GM23338 (cell line): Measurements from ENCODE around the gene SMARCA2. TPM values are rescaled to one million over a fixed set of nuclear protein-coding genes. Genes with fewer than 3 reads are reported as not detected.

Experiments
- ATAC-seq: fragments of 200-7000 bp; cut with Tn5 transposase; 3 replicates; pipeline ENCODE4 v1.9.1; 2020
- DNase-seq: peaks from one replicate; pipeline ENCODE4 v3.0.0-alpha.2; 2015; ENCODE audit warnings: low spot score
- H2AFZ ChIP-seq: fragments of 200-600 bp; sonication (generic); 2 replicates; pipeline ENCODE4 v1.8.0; 2016; ENCODE audit warnings: antibody characterized with exemption, mild to moderate bottlenecking, moderate library complexity
- H3F3A ChIP-seq: fragments of 200-600 bp; sonication (generic); replicated peaks from 2 replicates; pipeline ENCODE4 v1.8.0; 2017; ENCODE audit warnings: antibody characterized with exemption, mixed run types, low read depth
- H3K27ac ChIP-seq: fragments of 200-600 bp; sonication (generic); 2 replicates; pipeline ENCODE4 v1.6.1; 2016; ENCODE audit warnings: low read depth
- H3K27me3 ChIP-seq: fragments of 200-600 bp; sonication (generic); 2 replicates; pipeline ENCODE4 v1.8.0; 2016; ENCODE audit warnings: mild to moderate bottlenecking, mixed run types, moderate library complexity; ENCODE audit not compliant: insufficient read depth
- H3K36me3 ChIP-seq: fragments of 200-600 bp; sonication (generic); 2 replicates; pipeline ENCODE4 v1.8.0; 2016; ENCODE audit warnings: mild to moderate bottlenecking; ENCODE audit not compliant: insufficient read depth
- H3K4me1 ChIP-seq: fragments of 200-600 bp; sonication (generic); 2 replicates; pipeline ENCODE4 v1.8.0; 2016; ENCODE audit warnings: mild to moderate bottlenecking, moderate library complexity; ENCODE audit not compliant: insufficient read depth
- H3K4me2 ChIP-seq: fragments of 200-600 bp; sonication (generic); 2 replicates; pipeline ENCODE4 v1.7.1; 2017; ENCODE audit warnings: mixed run types
- H3K4me3 ChIP-seq: fragments of 200-600 bp; sonication (generic); 2 replicates; pipeline ENCODE4 v1.6.1; 2016; ENCODE audit warnings: mixed run types
- H3K79me2 ChIP-seq: fragments of 200-600 bp; sonication (generic); replicated peaks from 2 replicates; pipeline ENCODE4 v1.8.0; 2017; ENCODE audit warnings: mild to moderate bottlenecking; ENCODE audit not compliant: insufficient read depth
- H3K9me2 ChIP-seq: fragments of 200-600 bp; sonication (generic); 2 replicates; pipeline ENCODE4 v1.8.0; 2017; ENCODE audit not compliant: insufficient read depth
- H4K20me1 ChIP-seq: fragments of 200-600 bp; sonication (generic); replicated peaks from 2 replicates; pipeline ENCODE4 v1.8.0; 2017; ENCODE audit warnings: mild to moderate bottlenecking; ENCODE audit not compliant: insufficient read depth
- H3K27ac Mint-ChIP-seq: 2 replicates; pipeline ENCODE4 v1.8.0; 2020; ENCODE audit warnings: inconsistent platforms, mild to moderate bottlenecking, moderate library complexity, mixed read lengths
- H3K27me3 Mint-ChIP-seq: 3 replicates; pipeline ENCODE4 v1.8.0; 2022; ENCODE audit warnings: low read depth, mild to moderate bottlenecking, moderate library complexity, mixed read lengths, inconsistent platforms; ENCODE audit not compliant: insufficient read depth, poor library complexity
- H3K36me3 Mint-ChIP-seq: 3 replicates; pipeline ENCODE4 v1.8.0; 2021; ENCODE audit warnings: low read depth, mild to moderate bottlenecking, inconsistent platforms, moderate library complexity, mixed read lengths
- H3K4me1 Mint-ChIP-seq: 3 replicates; pipeline ENCODE4 v1.8.0; 2020; ENCODE audit warnings: mild to moderate bottlenecking, inconsistent platforms, mixed read lengths
- H3K4me3 Mint-ChIP-seq: 3 replicates; pipeline ENCODE4 v1.8.0; 2021; ENCODE audit warnings: moderate library complexity, mild to moderate bottlenecking, inconsistent platforms, mixed read lengths
- H3K9me3 Mint-ChIP-seq: 3 replicates; pipeline ENCODE4 v1.8.0; 2020; ENCODE audit warnings: moderate library complexity, mild to moderate bottlenecking, inconsistent platforms, mixed read lengths
- CREB1 ChIP-seq: fragments of 250-450 bp; sonication (Bioruptor Pico); IDR thresholded peaks from 2 replicates; pipeline ENCODE4 v1.5.0; 2020; ENCODE audit warnings: low read depth, mild to moderate bottlenecking, moderate library complexity
- CTCF ChIP-seq, 2 experiments: fragments of 200-600 bp in 1 of 2; sonication (generic) in 1 of 2; conservative IDR thresholded peaks; 2 replicates each; pipeline versions ENCODE4 v1.5.1 to v1.6.1; 2016 to 2017; ENCODE audit warnings: antibody characterized with exemption in 2 of 2, low read depth in 2 of 2, mild to moderate bottlenecking in 2 of 2, moderate library complexity in 1 of 2
- ETS1 ChIP-seq: IDR thresholded peaks from 2 replicates; pipeline ENCODE4 v1.6.1; 2016; ENCODE audit warnings: antibody characterized with exemption
- EZH2 ChIP-seq: fragments of 200-600 bp; sonication (generic); IDR thresholded peaks from one replicate; pipeline ENCODE4 v1.8.0; 2017; ENCODE audit warnings: antibody characterized with exemption, mild to moderate bottlenecking, low read depth; ENCODE audit not compliant: unreplicated experiment
- EZH2phosphoT487 ChIP-seq: fragments of 200-600 bp; sonication (generic); IDR thresholded peaks from one replicate; pipeline ENCODE4 v1.8.1; 2018; ENCODE audit warnings: antibody characterized with exemption; ENCODE audit not compliant: unreplicated experiment
- JUNB ChIP-seq: IDR thresholded peaks from one replicate; pipeline ENCODE4 v1.6.1; 2016; ENCODE audit warnings: antibody characterized with exemption; ENCODE audit not compliant: unreplicated experiment
- NANOG ChIP-seq: IDR thresholded peaks from 2 replicates; pipeline ENCODE4 v1.6.1; 2016; ENCODE audit warnings: antibody characterized with exemption, borderline replicate concordance
- POLR2AphosphoS5 ChIP-seq: IDR thresholded peaks from 2 replicates; pipeline ENCODE4 v1.6.1; 2016; ENCODE audit warnings: antibody characterized with exemption, low read depth
- REST ChIP-seq: IDR thresholded peaks from one replicate; pipeline ENCODE4 v1.6.1; 2018; ENCODE audit warnings: antibody characterized with exemption; ENCODE audit not compliant: unreplicated experiment
- STAT1 ChIP-seq: IDR thresholded peaks from one replicate; pipeline ENCODE4 v1.6.1; 2016; ENCODE audit warnings: antibody characterized with exemption; ENCODE audit not compliant: unreplicated experiment
- ZNF114 ChIP-seq: fragments of 250-450 bp; sonication (Bioruptor Pico); IDR thresholded peaks from 2 replicates; pipeline ENCODE4 v1.5.0; 2020; ENCODE audit warnings: mild to moderate bottlenecking, moderate library complexity
- ZNF331 ChIP-seq: fragments of 250-450 bp; sonication (Bioruptor Pico); IDR thresholded peaks from 2 replicates; pipeline ENCODE4 v1.5.0; 2020; ENCODE audit warnings: low read depth, mild to moderate bottlenecking, moderate library complexity
- ZNF462 ChIP-seq: fragments of 250-450 bp; sonication (Bioruptor Pico); IDR thresholded peaks from 2 replicates; pipeline ENCODE4 v1.5.0; 2020; ENCODE audit warnings: mild to moderate bottlenecking, moderate library complexity
- polyA plus RNA-seq: library from polyadenylated mRNA; unstranded; fragments of >200 nt; fragmentation: Nextera tagmentation; extraction: Ambion mirVana; gene quantifications from 2 replicates; pipeline ENCODE4 v1.2.1, GENCODE V29; 2016
- total RNA-seq: library from RNA; depleted of rRNA; stranded (reverse); fragments of >200 nt; shearing (Covaris generic); gene quantifications from 2 replicates; pipeline ENCODE4 v1.2.3, GENCODE V29; 2014

Gene SMARCA2
- total and polyA plus RNA-seq, 2 experiments from 2014 or later = 21.7 to 21.9 TPM

- H3F3A ChIP-seq = no peaks in the 10 kb centered on the region
- no peak overlapping the region for H3K27ac ChIP-seq
- peaks cover 11% of the 10 kb centered on the region; the same call in 2 of the 3 replicates for H3K4me1 Mint-ChIP-seq
- H3K27ac Mint-ChIP-seq = no peak overlapping the region
- no peaks in the 10 kb centered on the region for H3K9me2 ChIP-seq
- H3K4me3 Mint-ChIP-seq = no peak overlapping the region
- H3K9me3 Mint-ChIP-seq = no peaks in the 10 kb centered on the region
- ATAC-seq (no peak), DNase-seq (no peak)
- no peaks in the 10 kb centered on the region for H3K36me3 ChIP-seq
- H3K4me2 ChIP-seq = no peak overlapping the region
- peaks cover 6% of the 10 kb centered on the region for H3K4me1 ChIP-seq
- H3K4me3 ChIP-seq = no peak overlapping the region
- no peaks in the 10 kb centered on the region for H4K20me1 ChIP-seq
- H3K27me3 ChIP-seq = no peaks in the 10 kb centered on the region
- H3K27me3 Mint-ChIP-seq = no peaks in the 10 kb centered on the region
- TF ChIP-seq ETS1 (no peak), POLR2AphosphoS5 (no peak), REST (no peak), ZNF331 (no peak), EZH2phosphoT487 (no peak), ZNF462 (CRISPR knock-in tag) (no peak), CREB1 (CRISPR knock-in tag) (no peak), NANOG (no peak), STAT1 (no peak), CTCF (conservative IDR thresholded peaks at IDR 0.05; ENCODE audit: low read depth in 2 of 2) (no peak), JUNB (no peak), EZH2 (no peak), ZNF114 (no peak)
- H3K36me3 Mint-ChIP-seq = no peaks in the 10 kb centered on the region; the same call in 2 of the 3 replicates
- no peak overlapping the region for H2AFZ ChIP-seq
- H3K79me2 ChIP-seq = no peaks in the 10 kb centered on the region
Measured at GRCh38 chr9:2190939-2191608, 175.9 kb downstream of the SMARCA2 start.
